B cell (primary cell): Measurements from ENCODE around the gene CEBPB. TPM values are rescaled to one million over a fixed set of nuclear protein-coding genes. Genes with fewer than 3 reads are reported as not detected.
"Not testable (repeated sequence)": the region's sequence is repeated elsewhere in the genome, so short reads cannot be mapped to it uniquely, and the experiment has no call there.

Experiments used
- ATAC-seq: fragments of 200-7000 bp; cut with Tn5 transposase; one replicate; pipeline ENCODE4 v1.10.0; 2021; ENCODE audit warnings: low read depth, mild to moderate bottlenecking, moderate number of reproducible peaks, moderate library complexity
- CTCF ChIA-PET: fragments of 350-600 bp; sonication (Branson Sonifier 250); formaldehyde crosslinking; loops from one replicate; lab custom pipeline; 2021; ENCODE audit warnings: antibody characterized with exemption, inconsistent platforms; lab: Charles Lee
- POLR2A ChIA-PET: fragments of 350-600 bp; sonication (Branson Sonifier 250); formaldehyde crosslinking; loops from one replicate; lab custom pipeline; 2021; ENCODE audit warnings: antibody characterized with exemption; lab: Charles Lee
- DNase-seq: peaks from one replicate; pipeline ENCODE4 v3.0.0; 2013
- H2AFZ ChIP-seq: 2 replicates; pipeline ENCODE4 v1.6.1; 2012; ENCODE audit warnings: mild to moderate bottlenecking, low read depth, low read length; ENCODE audit not compliant: insufficient read depth, poor library complexity, severe bottlenecking
- H3K27ac ChIP-seq, 2 donors: 1 replicate in 1 of 2; 2 replicates in 1 of 2; pipeline ENCODE4 v1.5.1; 2012 to 2013; ENCODE audit warnings: low read length in 2 of 2, mild to moderate bottlenecking in 2 of 2, moderate library complexity in 1 of 2
- H3K27me3 ChIP-seq, 4 experiments: fragments of 200-600 bp in 1 of 4; sonication (generic) in 1 of 4; replicated peaks in 1 of 4; 1 replicate in 2 of 4; 2 replicates in 2 of 4; pipeline versions ENCODE4 v1.6.1 to v1.7.0; 2013 to 2016; ENCODE audit warnings: low read length in 3 of 4, mild to moderate bottlenecking in 2 of 4, mixed read lengths in 1 of 4, moderate library complexity in 1 of 4; ENCODE audit not compliant: insufficient read depth in 4 of 4, control insufficient read depth in 3 of 4; ENCODE audit errors: control extremely low read depth in 1 of 4
- H3K36me3 ChIP-seq, 2 experiments: replicated peaks in 1 of 2; 1 replicate in 1 of 2; 2 replicates in 1 of 2; pipeline versions ENCODE4 v1.6.1 to v1.7.1; 2013; ENCODE audit warnings: low read length in 1 of 2; ENCODE audit not compliant: insufficient read depth in 2 of 2, control insufficient read depth in 1 of 2; ENCODE audit errors: control extremely low read depth in 1 of 2, extremely low read depth in 1 of 2
- H3K4me1 ChIP-seq, 2 donors: fragments of 200-600 bp in 1 of 2; sonication (generic) in 1 of 2; 1 replicate in 1 of 2; 2 replicates in 1 of 2; pipeline versions ENCODE4 v1.5.1 to v1.6.1; 2013 to 2017; ENCODE audit warnings: low read length in 2 of 2; ENCODE audit not compliant: control insufficient read depth in 2 of 2, insufficient read depth in 2 of 2
- H3K4me2 ChIP-seq: replicated peaks from 2 replicates; pipeline ENCODE3; 2012; ENCODE audit warnings: mild to moderate bottlenecking, low read depth, low read length; ENCODE audit not compliant: poor library complexity, severe bottlenecking
- H3K4me3 ChIP-seq, 5 experiments: fragments of 200-600 bp in 1 of 5; sonication (generic) in 1 of 5; 1 replicate in 3 of 5; 2 replicates in 2 of 5; pipeline versions ENCODE4 v1.5.1 to v1.7.0; 2011 to 2016; ENCODE audit warnings: low read length in 4 of 5, mild to moderate bottlenecking in 4 of 5, low read depth in 2 of 5, control low read depth in 1 of 5, moderate library complexity in 1 of 5; ENCODE audit not compliant: insufficient read depth in 1 of 5; ENCODE audit errors: control extremely low read depth in 1 of 5, extremely low read depth in 1 of 5
- H3K79me2 ChIP-seq: fragments of 200-600 bp; sonication (generic); one replicate; pipeline ENCODE4 v1.6.0; 2016; ENCODE audit warnings: low read length; ENCODE audit not compliant: control insufficient read depth, insufficient read depth
- H3K9ac ChIP-seq: fragments of 200-600 bp; sonication (generic); 2 replicates; pipeline ENCODE4 v1.6.1; 2017; ENCODE audit warnings: mild to moderate bottlenecking, low read length, moderate library complexity
- H3K9me3 ChIP-seq, 3 donors: one replicate each; pipeline versions ENCODE4 v1.6.1 to v1.7.1; 2013; ENCODE audit warnings: low read length in 2 of 3; ENCODE audit not compliant: control insufficient read depth in 2 of 3, insufficient read depth in 1 of 3; ENCODE audit errors: control extremely low read depth in 1 of 3
- H4K20me1 ChIP-seq: 2 replicates; pipeline ENCODE4 v1.6.0; 2012; ENCODE audit warnings: mild to moderate bottlenecking, low read length; ENCODE audit not compliant: insufficient read depth, control insufficient read depth, poor library complexity, severe bottlenecking
- H3K27ac Mint-ChIP-seq: one replicate; pipeline ENCODE4 v1.8.0; 2021; ENCODE audit warnings: mixed read lengths
- H3K27me3 Mint-ChIP-seq: one replicate; pipeline ENCODE4 v1.8.0; 2021; ENCODE audit warnings: mixed read lengths
- H3K4me1 Mint-ChIP-seq: one replicate; pipeline ENCODE4 v1.8.0; 2021; ENCODE audit warnings: mixed read lengths
- H3K4me3 Mint-ChIP-seq: one replicate; pipeline ENCODE4 v1.8.0; 2021; ENCODE audit warnings: mixed read lengths
- H3K9me3 Mint-ChIP-seq: one replicate; pipeline ENCODE4 v1.8.0; 2022; ENCODE audit warnings: mixed read lengths; ENCODE audit not compliant: insufficient read depth
- EZH2 ChIP-seq: IDR thresholded peaks from 2 replicates; pipeline ENCODE4 v1.6.1; 2012; ENCODE audit warnings: borderline replicate concordance, low read depth, mild to moderate bottlenecking, moderate library complexity, low read length; ENCODE audit not compliant: insufficient read depth, poor library complexity, severe bottlenecking
- WGBS: methylation state at CpG from one replicate; pipeline ENCODE4 v1.1.5; 2013; ENCODE audit warnings: missing lambda C conversion rate; ENCODE audit not compliant: insufficient coverage; 5-methylcytosine and 5-hydroxymethylcytosine counted together
- intact Hi-C: fragments of 100-400 bp; cut with micrococcal nuclease; formaldehyde crosslinking; loops from one replicate; pipeline ENCODE4 v1.10.0; 2022
- polyA plus RNA-seq: library from polyadenylated mRNA; depleted of rRNA; stranded (reverse); fragments of >200 nt; gene quantifications from 2 replicates; pipeline ENCODE4 v1.2.3, GENCODE V29; 2012
- total RNA-seq, 2 donors: library from RNA; stranded (reverse); fragments of 120-200 nt in 1 of 2; gene quantifications; 1 replicate in 1 of 2; 2 replicates in 1 of 2; pipeline versions ENCODE4 v1.2.3 to v1.2.4, GENCODE V29; 2013 to 2022
- TF ChIP-seq, protein P1 (sequence below): fragments of 200-600 bp; IDR thresholded peaks from one replicate; pipeline ENCODE4 v1.8.0; 2022; ENCODE audit warnings: antibody characterized with exemption, mild to moderate bottlenecking

The CEBPB gene
- total and polyA plus RNA-seq, 2 donors (not counting 1 experiment from before 2014, with no cell fraction given), result 25.8 to 28.7 TPM

GRCh38 chr20:50153500-50154377 is 36.9 kb upstream of the CEBPB start, which contains the start of gene PEDS1:
Gene PEDS1 (minus strand): TSS chr20:50153723. CDS start chr20:50153637, 86 bp downstream.
- Histone ChIP-seq H3K4me3 (peak within 1 kb of the TSS; percentile 71 to 96 (median 87)), H3K36me3 (peaks cover 0 to 7% of the 10 kb centered on the region in 2 experiments), H3K4me1 (peaks cover 18 to 24% of the 10 kb centered on the region in 2 donors), H3K9ac (peak within 1 kb of the TSS; percentile 85), H2AFZ (peak within 1 kb of the TSS; percentile 92), H3K27me3 (no peaks in the 10 kb centered on the region), H4K20me1 (peaks cover 11% of the 10 kb centered on the region), H3K79me2 (peaks cover 42% of the 10 kb centered on the region), H3K27ac (peak within 1 kb of the TSS; percentile 63 to 85), H3K9me3 (no peaks in the 10 kb centered on the region), H3K4me2 (peak within 1 kb of the TSS; percentile 90)
- no peaks in the 10 kb centered on the region for H3K9me3 Mint-ChIP-seq
- intact Hi-C loops, result loop anchor here (1.0 kb wide), 2 partner anchors 13 to 40 kb away; partner anchors contain the start of gene UBE2V1
- POLR2A ChIA-PET, result interaction anchor here (0.7 to 2.3 kb wide), 7 partner anchors 9 to 218 kb away, joined by 3 to 10 read pairs (median 4); partner anchors contain the start of gene RNF114
- no peaks in the 10 kb centered on the region for H3K27me3 Mint-ChIP-seq
- no peak for TF ChIP-seq EZH2
- TF ChIP-seq, protein P1, sequence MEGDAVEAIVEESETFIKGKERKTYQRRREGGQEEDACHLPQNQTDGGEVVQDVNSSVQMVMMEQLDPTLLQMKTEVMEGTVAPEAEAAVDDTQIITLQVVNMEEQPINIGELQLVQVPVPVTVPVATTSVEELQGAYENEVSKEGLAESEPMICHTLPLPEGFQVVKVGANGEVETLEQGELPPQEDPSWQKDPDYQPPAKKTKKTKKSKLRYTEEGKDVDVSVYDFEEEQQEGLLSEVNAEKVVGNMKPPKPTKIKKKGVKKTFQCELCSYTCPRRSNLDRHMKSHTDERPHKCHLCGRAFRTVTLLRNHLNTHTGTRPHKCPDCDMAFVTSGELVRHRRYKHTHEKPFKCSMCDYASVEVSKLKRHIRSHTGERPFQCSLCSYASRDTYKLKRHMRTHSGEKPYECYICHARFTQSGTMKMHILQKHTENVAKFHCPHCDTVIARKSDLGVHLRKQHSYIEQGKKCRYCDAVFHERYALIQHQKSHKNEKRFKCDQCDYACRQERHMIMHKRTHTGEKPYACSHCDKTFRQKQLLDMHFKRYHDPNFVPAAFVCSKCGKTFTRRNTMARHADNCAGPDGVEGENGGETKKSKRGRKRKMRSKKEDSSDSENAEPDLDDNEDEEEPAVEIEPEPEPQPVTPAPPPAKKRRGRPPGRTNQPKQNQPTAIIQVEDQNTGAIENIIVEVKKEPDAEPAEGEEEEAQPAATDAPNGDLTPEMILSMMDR, result no peak
- H3K27ac Mint-ChIP-seq, result peak within 1 kb of the TSS; percentile 86
- 4% methylated on average over 99 of the region's 99 CpGs for WGBS
- peaks cover 38% of the 10 kb centered on the region for H3K4me1 Mint-ChIP-seq
- CTCF ChIA-PET, result interaction anchor here (0.9 to 6.8 kb wide), 15 partner anchors 10 to 175 kb away, joined by 3 to 40 read pairs (median 5); partner anchors contain the start of genes CEBPB and UBE2V1
- peak; percentile 98 for ATAC-seq
- peak within 1 kb of the TSS; percentile 77 for H3K4me3 Mint-ChIP-seq
- peak; percentile 89 for DNase-seq

DNA sequence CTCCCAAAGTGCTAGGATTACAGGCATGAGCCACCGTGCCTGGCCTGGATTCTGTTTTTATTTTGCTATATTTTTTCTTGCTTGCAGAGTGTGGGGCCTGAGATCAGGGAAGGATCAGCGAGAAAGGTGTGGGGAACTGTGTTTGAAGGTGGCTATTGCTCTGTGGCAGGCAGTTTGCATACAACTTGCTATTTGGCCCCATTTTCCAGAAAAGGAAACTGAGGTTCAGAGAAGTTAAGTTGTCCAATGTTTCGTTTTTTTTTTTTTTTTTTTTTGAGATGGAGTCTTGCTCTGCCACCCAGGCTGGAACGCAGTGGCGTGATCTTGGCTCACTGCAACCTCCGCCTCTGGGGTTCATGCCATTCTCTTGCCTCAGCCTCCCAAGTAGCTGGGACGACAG is 29.1 kb upstream of the CEBPB start:
- ATAC-seq, H3K9me3 Mint-ChIP-seq, H3K36me3 ChIP-seq, H4K20me1 ChIP-seq, H3K4me3 Mint-ChIP-seq, H3K27me3 ChIP-seq, H3K9me3 ChIP-seq, H3K9ac ChIP-seq, intact Hi-C loops, POLR2A ChIA-PET, H3K27ac Mint-ChIP-seq, H3K4me2 ChIP-seq, DNase-seq, H3K4me3 ChIP-seq, H3K79me2 ChIP-seq, H2AFZ ChIP-seq, H3K27ac ChIP-seq, H3K27me3 Mint-ChIP-seq: not testable (repeated sequence)
- CTCF ChIA-PET, result interaction anchor here (1.2 kb wide), 1 partner anchor 182 kb away, joined by 3 read pairs; no protein-coding TSS in a partner anchor
- peaks cover 9 to 10% of the 10 kb centered on the region in 2 donors for H3K4me1 ChIP-seq
- WGBS, result 96% methylated on average over 5 of the region's 7 CpGs
- peaks cover 10% of the 10 kb centered on the region for H3K4me1 Mint-ChIP-seq
